Measurements from ENCODE around the gene BOLA3.
"Not testable (repeated sequence)": the region's sequence is repeated elsewhere in the genome, so short reads cannot be mapped to it uniquely, and the experiment has no call there.

BOLA3 gene

DNA sequence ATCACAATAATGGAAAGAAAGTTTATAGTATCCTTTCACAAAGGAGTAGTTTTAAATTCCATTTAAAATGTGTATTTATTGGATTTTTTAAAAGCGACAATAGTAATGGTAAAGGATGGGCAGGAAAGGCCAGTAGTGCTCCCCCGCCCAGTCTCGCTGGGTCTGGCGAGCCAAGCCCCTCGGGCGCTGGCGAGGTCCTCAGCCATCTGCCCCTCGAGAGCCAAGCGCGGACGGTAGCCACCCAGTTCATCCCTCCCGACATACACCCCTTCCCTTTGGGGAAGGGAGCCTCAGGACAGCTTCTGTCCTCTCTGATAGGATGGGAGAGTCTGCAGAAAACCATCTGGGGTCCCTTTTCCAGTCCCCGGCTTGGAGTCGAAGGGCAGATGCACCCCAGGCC is 45.2 kb downstream of the BOLA3 start:
- no peak for DNase-seq (ENCODE audit: low spot score)

DNA sequence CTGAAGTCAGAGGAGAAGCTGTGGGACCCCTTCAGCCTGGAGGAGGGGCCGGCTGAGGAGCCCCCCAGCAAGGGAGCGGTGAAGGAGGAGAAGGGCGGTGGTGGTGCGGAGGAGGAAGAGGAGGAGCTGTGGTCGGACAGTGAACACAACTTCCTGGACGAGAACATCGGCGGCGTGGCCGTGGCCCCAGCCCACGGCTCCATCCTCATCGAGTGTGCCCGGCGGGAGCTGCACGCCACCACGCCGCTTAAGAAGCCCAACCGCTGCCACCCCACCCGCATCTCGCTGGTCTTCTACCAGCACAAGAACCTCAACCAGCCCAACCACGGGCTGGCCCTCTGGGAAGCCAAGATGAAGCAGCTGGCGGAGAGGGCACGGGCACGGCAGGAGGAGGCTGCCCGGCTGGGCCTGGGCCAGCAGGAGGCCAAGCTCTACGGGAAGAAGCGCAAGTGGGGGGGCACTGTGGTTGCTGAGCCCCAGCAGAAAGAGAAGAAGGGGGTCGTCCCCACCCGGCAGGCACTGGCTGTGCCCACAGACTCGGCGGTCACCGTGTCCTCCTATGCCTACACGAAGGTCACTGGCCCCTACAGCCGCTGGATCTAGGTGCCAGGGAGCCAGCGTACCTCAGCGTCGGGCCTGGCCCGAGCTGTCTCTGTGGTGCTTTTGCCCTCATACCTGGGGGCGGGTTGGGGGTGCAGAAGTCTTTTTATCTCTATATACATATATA is 46.0 kb downstream of the BOLA3 start:
- DNase-seq (ENCODE audit: low spot score): no peak

- no peak for DNase-seq (ENCODE audit: low spot score)
Observed at GRCh38 chr2:74100254-74101216, 47.2 kb downstream of the BOLA3 start.

- DNase-seq (ENCODE audit: low spot score): no peak
Observed at GRCh38 chr2:74099835-74100234, 47.9 kb downstream of the BOLA3 start.

DNA sequence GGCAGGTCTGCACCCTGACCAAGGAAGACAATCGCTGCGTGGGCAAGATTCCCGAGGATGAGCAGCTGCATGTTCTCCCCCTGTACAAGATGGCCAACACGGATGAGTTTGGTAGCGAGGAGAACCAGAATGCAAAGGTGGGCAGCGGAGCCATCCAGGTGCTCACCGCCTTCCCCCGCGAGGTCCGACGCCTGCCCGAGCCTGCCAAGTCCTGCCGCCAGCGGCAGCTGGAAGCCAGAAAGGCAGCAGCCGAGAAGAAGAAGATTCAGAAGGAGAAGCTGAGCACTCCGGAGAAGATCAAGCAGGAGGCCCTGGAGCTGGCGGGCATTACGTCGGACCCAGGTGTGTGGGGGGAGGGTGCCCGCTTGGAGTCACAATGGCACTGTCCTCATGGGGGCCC is 48.4 kb downstream of the BOLA3 start:
- no peak for DNase-seq (ENCODE audit: low spot score)

DNA sequence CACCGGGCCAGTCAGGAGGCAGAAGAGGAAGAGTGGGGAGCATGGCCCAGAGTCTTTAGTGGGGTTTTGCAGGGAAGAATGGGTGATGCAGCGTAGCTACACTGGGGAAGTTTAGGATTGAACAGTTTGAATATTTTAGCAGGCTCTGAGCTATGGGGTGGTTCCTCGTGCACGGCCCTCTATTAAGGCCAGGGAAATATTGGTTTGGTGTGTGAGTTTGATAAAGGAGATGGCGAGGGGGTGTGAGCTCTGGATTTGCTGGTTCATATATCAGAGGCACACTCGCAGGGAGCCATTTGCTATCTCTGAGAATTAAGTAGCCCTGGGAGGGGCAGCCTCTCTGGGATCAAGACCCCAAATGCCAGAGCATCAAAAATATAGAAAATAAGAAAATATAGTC is 50.1 kb downstream of the BOLA3 start:
- DNase-seq (ENCODE audit: low spot score): no peak

DNA sequence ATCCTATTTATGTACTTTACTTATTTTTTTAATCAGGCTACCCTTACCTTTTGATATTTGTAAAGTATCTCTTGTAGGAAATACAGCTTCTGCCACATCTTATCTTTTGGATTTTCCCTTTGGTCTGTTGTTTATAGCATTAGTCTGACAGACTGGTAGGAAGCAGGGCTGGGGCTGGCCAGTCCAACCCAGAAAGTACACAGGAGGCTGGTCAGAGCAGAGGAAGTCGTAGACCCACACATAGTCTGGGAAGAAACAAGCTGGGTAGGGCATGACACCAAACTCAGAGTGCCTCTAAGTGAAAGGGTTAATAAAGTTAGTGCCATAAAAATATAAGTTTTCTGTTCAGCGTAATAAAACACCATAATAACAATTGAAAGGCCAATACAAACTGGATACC is 51.7 kb downstream of the BOLA3 start:
- DNase-seq (ENCODE audit: low spot score): no peak

DNA sequence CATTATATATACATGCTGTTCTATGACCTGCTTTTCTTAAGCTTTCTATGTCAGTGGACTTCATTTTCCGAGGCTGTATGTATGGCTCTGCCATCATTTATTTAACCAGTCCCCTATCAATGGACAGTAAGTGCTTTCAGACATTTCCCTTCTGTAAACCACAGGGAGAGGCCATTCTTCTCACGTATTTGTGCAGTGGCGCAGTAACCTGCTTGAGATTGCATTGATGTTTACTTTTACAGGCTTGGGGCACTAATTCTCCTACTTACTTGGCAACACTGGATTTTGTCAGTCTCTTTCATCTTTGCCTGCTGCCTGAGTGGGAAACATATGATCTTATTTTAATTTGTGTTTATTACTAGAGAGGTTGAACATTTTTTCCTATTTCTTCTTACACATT is 52.1 kb downstream of the BOLA3 start:
- no peak for DNase-seq (ENCODE audit: low spot score)

DNA sequence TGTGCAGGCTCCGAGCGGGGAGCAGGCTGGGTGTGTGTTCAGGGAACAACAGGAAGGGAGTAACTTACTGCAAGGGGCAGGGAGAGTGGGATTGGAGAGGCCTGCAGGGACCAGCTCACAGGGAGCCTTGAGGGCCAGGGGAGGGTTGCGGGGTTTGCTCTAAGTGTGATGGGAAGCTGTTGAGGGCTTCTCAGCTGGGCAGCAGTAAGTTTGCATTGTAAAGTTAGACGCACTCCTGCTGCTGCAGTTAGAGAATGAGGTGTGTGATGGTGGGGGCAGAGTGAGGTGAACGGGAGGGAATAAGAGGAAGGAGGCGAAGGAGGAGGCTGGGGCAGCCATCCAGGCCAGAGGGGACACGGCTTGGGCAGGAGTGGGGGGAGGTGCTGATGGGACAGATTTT is 53.4 kb downstream of the BOLA3 start:
- no peak for DNase-seq (ENCODE audit: low spot score)

GRCh38 chr2:74093840-74094239 is 53.9 kb downstream of the BOLA3 start:
- no peak for DNase-seq (ENCODE audit: low spot score)

DNA sequence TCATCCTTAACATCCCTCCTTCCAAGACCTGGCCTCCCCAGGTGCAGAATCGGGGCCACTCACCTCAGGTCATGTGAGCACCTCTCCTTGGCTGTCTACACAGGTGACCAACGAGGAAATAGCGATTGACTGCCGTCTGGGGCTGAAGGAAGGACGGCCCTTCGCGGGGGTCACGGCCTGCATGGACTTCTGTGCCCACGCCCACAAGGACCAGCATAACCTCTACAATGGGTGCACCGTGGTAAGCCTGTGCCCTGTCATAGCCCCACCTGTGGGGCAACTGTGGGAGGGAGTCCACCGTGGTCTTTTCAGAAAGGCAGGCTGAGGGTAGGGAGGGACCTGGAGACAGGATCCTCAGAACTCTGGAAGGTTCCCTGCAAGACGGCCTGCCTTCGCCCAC is 54.3 kb downstream of the BOLA3 start:
- no peak for DNase-seq (ENCODE audit: low spot score)

GRCh38 chr2:74092275-74092674 is 55.4 kb downstream of the BOLA3 start:
- no peak for DNase-seq (ENCODE audit: low spot score)

DNA sequence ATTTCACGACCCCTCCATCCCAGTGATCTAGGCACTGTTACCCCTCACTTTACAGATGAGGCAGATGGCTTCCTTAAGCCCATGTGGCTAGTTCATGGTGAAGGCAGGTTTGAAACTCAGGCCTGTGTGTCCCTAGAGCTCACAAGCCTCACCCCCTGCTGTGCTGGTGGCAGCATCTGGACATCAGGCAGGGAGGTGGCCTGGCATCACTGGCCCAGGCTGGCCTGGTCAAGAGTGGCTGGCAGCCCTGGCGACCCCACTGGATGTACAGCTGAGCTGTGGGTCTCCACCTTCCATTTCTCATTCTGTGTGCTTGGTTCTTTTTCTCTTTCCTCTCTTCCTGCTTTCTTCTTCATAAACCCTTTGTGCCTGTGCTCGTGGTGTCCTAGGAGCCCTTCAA is 56.3 kb downstream of the BOLA3 start:
- no peak for DNase-seq (ENCODE audit: low spot score)

- DNase-seq (ENCODE audit: low spot score): no peak
Observed at GRCh38 chr2:74089816-74090745, 57.6 kb downstream of the BOLA3 start.

- not testable (repeated sequence) for DNase-seq (ENCODE audit: low spot score)
Observed at GRCh38 chr2:74088676-74089075, 59.0 kb downstream of the BOLA3 start.

- no peak for DNase-seq (ENCODE audit: low spot score)
Observed at GRCh38 chr2:74087696-74088095, 60.0 kb downstream of the BOLA3 start.

- no peak for DNase-seq (ENCODE audit: low spot score)
Observed at GRCh38 chr2:74086021-74086420, 61.7 kb downstream of the BOLA3 start.
